KMS-11 (cell line): Measurements from ENCODE around the gene TYW5.

Experiments
- H2AFZ ChIP-seq: fragments of 200-600 bp; sonication (generic); 2 replicates; pipeline ENCODE4 v1.6.1; 2016; ENCODE audit warnings: antibody characterized with exemption, mixed run types, low read depth
- H3K27ac ChIP-seq: fragments of 200-600 bp; sonication (generic); 2 replicates; pipeline ENCODE4 v1.6.1; 2016; ENCODE audit warnings: mild to moderate bottlenecking, mixed run types
- H3K27me3 ChIP-seq: fragments of 200-600 bp; sonication (generic); 2 replicates; pipeline ENCODE4 v1.6.1; 2017; ENCODE audit warnings: mild to moderate bottlenecking, low read depth, mixed run types, moderate library complexity; ENCODE audit not compliant: insufficient read depth
- H3K36me3 ChIP-seq: fragments of 200-600 bp; sonication (generic); 2 replicates; pipeline ENCODE4 v1.6.1; 2017; ENCODE audit warnings: mild to moderate bottlenecking, mixed run types; ENCODE audit not compliant: insufficient read depth
- H3K4me1 ChIP-seq: fragments of 200-600 bp; sonication (generic); 2 replicates; pipeline ENCODE4 v1.6.1; 2016; ENCODE audit warnings: mild to moderate bottlenecking, low read depth, mixed run types; ENCODE audit not compliant: poor library complexity, severe bottlenecking
- H3K4me2 ChIP-seq: fragments of 200-600 bp; sonication (generic); 2 replicates; pipeline ENCODE4 v1.7.0; 2016; ENCODE audit warnings: mild to moderate bottlenecking, mixed run types
- H3K4me3 ChIP-seq: fragments of 200-600 bp; sonication (generic); IDR thresholded peaks from 2 replicates; pipeline ENCODE4 v1.6.1; 2017; ENCODE audit warnings: low read depth, low read length, mixed read lengths; ENCODE audit not compliant: insufficient read depth
- H3K79me2 ChIP-seq: fragments of 200-600 bp; sonication (generic); 2 replicates; pipeline ENCODE4 v1.6.1; 2016; ENCODE audit warnings: low read depth, mixed run types; ENCODE audit not compliant: insufficient read depth
- H3K9ac ChIP-seq: fragments of 200-600 bp; sonication (generic); 2 replicates; pipeline ENCODE4 v1.6.1; 2016; ENCODE audit warnings: mild to moderate bottlenecking, mixed run types
- H4K20me1 ChIP-seq: fragments of 200-600 bp; sonication (generic); 2 replicates; pipeline ENCODE4 v1.6.1; 2016; ENCODE audit warnings: mild to moderate bottlenecking, mixed run types; ENCODE audit not compliant: insufficient read depth
- TF ChIP-seq, protein P1 (sequence below): fragments of 200-600 bp; sonication (generic); conservative IDR thresholded peaks from 2 replicates; pipeline ENCODE4 v1.6.1; 2017; ENCODE audit warnings: low read depth, mild to moderate bottlenecking, antibody characterized with exemption, low read length, moderate library complexity, mixed read lengths

TYW5 gene

DNA sequence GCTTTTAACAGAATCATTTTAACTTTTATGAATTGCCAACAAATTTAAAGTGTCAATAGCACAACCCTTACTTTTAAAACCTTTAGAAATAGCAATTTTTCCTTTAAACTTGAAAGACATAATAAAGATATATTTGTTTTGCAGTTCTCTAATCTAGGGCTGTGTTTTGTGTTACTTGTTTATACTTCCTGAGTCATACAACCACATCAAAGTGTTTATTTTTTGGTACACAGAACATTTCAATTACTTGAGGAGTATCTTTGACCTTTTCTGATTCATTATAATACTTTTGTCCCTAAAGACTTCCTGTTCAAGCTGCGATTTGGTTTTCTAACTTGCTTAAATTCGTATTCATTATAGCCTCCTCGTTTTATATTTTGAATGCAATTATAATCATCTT is 21.8 kb downstream of the TYW5 start:
- no peaks in the 10 kb centered on the region for H3K27me3 ChIP-seq
- peaks cover 5% of the 10 kb centered on the region for H3K4me1 ChIP-seq
- TF ChIP-seq, protein P1, sequence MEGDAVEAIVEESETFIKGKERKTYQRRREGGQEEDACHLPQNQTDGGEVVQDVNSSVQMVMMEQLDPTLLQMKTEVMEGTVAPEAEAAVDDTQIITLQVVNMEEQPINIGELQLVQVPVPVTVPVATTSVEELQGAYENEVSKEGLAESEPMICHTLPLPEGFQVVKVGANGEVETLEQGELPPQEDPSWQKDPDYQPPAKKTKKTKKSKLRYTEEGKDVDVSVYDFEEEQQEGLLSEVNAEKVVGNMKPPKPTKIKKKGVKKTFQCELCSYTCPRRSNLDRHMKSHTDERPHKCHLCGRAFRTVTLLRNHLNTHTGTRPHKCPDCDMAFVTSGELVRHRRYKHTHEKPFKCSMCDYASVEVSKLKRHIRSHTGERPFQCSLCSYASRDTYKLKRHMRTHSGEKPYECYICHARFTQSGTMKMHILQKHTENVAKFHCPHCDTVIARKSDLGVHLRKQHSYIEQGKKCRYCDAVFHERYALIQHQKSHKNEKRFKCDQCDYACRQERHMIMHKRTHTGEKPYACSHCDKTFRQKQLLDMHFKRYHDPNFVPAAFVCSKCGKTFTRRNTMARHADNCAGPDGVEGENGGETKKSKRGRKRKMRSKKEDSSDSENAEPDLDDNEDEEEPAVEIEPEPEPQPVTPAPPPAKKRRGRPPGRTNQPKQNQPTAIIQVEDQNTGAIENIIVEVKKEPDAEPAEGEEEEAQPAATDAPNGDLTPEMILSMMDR: no peak
- no peak overlapping the region for H3K4me3 ChIP-seq
- H3K4me2 ChIP-seq: no peak overlapping the region
- H3K27ac ChIP-seq: no peak overlapping the region
- no peak overlapping the region for H2AFZ ChIP-seq
- no peaks in the 10 kb centered on the region for H4K20me1 ChIP-seq
- no peaks in the 10 kb centered on the region for H3K36me3 ChIP-seq
- no peaks in the 10 kb centered on the region for H3K79me2 ChIP-seq
- H3K9ac ChIP-seq: no peak overlapping the region

DNA sequence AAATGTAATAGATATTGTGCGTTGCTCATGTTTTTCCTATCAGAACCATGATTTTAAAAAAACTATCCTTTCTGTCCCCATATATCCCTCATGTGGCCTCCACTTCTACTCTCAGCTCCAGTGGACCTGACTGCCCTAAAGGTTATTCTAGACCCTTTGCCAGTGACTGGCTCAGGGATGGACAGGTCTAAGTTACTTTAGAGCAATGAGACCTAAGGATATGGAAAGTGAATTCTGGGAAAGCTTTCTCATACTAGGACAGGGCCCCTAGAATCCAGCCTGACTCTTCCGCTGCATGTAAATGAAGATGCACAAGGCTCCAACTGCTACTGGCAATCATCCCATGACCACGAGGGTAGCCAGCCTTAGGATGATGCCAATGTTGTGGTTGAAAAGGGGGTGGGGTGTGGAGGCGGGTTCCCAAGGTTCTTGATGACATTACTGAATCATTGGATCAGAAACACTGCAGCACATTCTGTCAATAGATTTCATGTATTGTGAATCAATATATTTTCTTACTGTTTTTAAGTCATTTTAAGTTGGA is 22.9 kb downstream of the TYW5 start:
- H3K4me2 ChIP-seq: no peak overlapping the region
- H3K4me3 ChIP-seq: no peak overlapping the region

DNA sequence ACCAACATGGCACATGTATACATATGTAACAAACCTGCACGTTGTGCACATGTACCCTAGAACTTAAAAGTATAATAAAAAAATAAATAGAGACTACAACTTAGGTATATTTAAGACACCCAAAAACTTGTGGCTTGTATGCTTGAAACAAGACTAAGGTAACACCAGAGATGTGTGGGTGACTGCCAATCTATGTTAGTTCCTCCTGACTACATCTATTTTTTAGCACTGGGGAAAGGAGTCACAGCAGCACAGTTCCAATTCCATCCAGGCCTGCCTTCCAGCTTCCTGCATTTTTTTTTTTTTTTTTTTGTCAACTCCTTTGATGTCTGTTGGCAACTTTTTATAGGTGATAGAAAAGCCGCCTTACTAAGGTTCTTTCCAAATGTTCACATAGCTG is 26.0 kb downstream of the TYW5 start:
- Histone ChIP-seq H3K27ac (no peak overlapping the region), H3K79me2 (no peaks in the 10 kb centered on the region; the same call in 1 of the 2 replicates), H3K4me2 (no peak overlapping the region), H2AFZ (no peak overlapping the region), H3K4me1 (no peaks in the 10 kb centered on the region), H3K27me3 (no peaks in the 10 kb centered on the region), H3K36me3 (no peaks in the 10 kb centered on the region), H4K20me1 (peaks cover 4% of the 10 kb centered on the region; the same call in 1 of the 2 replicates), H3K4me3 (no peak overlapping the region), H3K9ac (no peak overlapping the region)
- TF ChIP-seq, protein P1: no peak

More for the DNA sequence above, 22.9 kb downstream of the TYW5 start:
- Histone ChIP-seq H3K9ac (no peak overlapping the region), H3K79me2 (no peaks in the 10 kb centered on the region), H3K27me3 (no peaks in the 10 kb centered on the region), H3K36me3 (no peaks in the 10 kb centered on the region), H3K4me1 (no peaks in the 10 kb centered on the region), H2AFZ (no peak overlapping the region), H3K27ac (no peak overlapping the region), H4K20me1 (no peaks in the 10 kb centered on the region)
- TF ChIP-seq, protein P1: no peak

DNA sequence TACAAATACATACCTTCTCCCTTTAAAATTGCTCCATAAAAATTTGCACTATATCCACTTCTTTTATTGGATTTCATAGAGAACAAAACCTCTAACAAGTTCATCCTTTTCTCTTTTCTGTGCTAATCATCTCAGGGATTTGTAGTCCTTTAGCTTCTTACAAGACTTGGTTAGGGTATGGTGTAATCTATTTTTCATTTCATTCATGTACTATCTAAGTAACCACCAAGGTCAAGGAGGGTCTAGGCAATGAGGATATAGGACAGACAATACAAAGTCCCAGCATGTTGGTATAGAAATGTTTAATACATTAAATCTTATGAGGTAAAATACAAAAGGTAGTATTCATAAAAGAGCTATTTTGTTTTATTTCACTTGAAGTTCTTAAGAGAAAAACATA is 26.7 kb downstream of the TYW5 start:
- peaks cover 6% of the 10 kb centered on the region; the same call in 1 of the 2 replicates for H3K79me2 ChIP-seq
- H3K4me2 ChIP-seq: no peak overlapping the region
- no peaks in the 10 kb centered on the region for H3K36me3 ChIP-seq
- no peaks in the 10 kb centered on the region for H3K27me3 ChIP-seq
- H3K4me3 ChIP-seq: no peak overlapping the region
- H3K27ac ChIP-seq: no peak overlapping the region
- no peaks in the 10 kb centered on the region for H3K4me1 ChIP-seq
- TF ChIP-seq, protein P1: no peak
- H3K9ac ChIP-seq: no peak overlapping the region
- no peak overlapping the region for H2AFZ ChIP-seq
- peaks cover 4% of the 10 kb centered on the region; the same call in 1 of the 2 replicates for H4K20me1 ChIP-seq
